Gastrocnemius medialis (tissue), 4 donors: ENCODE results near the gene SAMD4A.

Source experiments
- POLR2A ChIP-seq, 2 donors: fragments of 450-650 bp; IDR thresholded peaks; one replicate each; pipeline ENCODE4 v1.6.1; 2017; ENCODE audit warnings: antibody characterized with exemption in 2 of 2, mild to moderate bottlenecking in 2 of 2, moderate library complexity in 2 of 2
- TF ChIP-seq, protein P1 (sequence below), 5 experiments: fragments of 450-650 bp in 3 of 5; fragments of 200-600 bp in 2 of 5; sonication (generic) in 2 of 5; IDR thresholded peaks in 4 of 5; conservative IDR thresholded peaks in 1 of 5; 1 replicate in 4 of 5; 2 replicates in 1 of 5; pipeline ENCODE4 v1.5.1; 2016 to 2019; ENCODE audit warnings: antibody characterized with exemption in 5 of 5, mild to moderate bottlenecking in 3 of 5, moderate library complexity in 3 of 5

DNA sequence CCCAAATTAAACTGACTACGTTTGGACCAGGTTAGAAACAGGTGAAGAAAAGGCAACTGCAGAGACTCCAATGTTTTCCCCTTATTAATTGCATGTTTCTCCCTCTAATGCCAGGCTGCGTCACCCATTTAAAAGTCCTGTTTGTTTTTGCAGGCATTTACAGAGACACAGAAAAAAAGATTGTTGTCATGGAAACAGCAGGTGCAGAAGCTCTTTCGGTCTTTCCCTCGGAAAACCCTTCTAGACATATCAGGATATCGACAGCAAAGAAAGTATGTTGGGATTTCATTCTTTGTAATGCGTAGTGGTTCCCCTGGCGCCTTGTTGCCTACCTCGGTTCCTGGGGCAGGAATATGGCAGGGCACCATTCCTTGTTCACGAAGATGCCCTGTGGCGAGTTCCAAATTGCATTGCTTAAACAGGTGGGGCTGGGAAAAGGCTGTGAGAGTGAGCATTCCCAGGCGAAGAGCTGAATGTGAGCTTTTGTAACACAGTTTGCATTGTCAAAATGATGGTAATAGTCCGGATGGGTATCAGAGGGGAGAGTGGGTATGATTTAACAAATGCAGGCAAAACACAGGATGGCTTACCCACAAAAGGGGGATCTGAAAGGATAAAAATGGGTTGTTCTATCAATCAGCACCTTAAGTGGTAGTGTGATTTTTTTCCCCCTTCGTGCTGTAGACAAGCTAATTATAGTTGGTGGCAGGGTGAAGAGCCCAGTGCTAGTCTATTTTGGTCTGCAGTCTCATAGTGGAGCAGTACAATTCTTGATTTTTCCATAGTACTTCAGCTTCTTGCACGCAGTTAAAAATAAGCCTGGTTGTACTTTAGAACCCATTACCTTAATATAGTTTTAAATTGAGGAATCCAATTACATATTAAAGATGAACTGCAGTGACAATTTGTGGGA is 203.3 kb downstream of the SAMD4A start:
- TF ChIP-seq, protein P1, sequence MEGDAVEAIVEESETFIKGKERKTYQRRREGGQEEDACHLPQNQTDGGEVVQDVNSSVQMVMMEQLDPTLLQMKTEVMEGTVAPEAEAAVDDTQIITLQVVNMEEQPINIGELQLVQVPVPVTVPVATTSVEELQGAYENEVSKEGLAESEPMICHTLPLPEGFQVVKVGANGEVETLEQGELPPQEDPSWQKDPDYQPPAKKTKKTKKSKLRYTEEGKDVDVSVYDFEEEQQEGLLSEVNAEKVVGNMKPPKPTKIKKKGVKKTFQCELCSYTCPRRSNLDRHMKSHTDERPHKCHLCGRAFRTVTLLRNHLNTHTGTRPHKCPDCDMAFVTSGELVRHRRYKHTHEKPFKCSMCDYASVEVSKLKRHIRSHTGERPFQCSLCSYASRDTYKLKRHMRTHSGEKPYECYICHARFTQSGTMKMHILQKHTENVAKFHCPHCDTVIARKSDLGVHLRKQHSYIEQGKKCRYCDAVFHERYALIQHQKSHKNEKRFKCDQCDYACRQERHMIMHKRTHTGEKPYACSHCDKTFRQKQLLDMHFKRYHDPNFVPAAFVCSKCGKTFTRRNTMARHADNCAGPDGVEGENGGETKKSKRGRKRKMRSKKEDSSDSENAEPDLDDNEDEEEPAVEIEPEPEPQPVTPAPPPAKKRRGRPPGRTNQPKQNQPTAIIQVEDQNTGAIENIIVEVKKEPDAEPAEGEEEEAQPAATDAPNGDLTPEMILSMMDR (IDR thresholded peaks at IDR 0.05 in 4 of 5, conservative IDR thresholded peaks at IDR 0.05 in 1 of 5): no peak
- no peak for TF ChIP-seq POLR2A (IDR thresholded peaks at IDR 0.05)
